Measurements from ENCODE around the gene SLC6A1. TPM values are rescaled to one million over a fixed set of nuclear protein-coding genes. Genes with fewer than 3 reads are reported as not detected.

SLC6A1 gene
- total RNA-seq, 1 experiment from 2014 or later, result not detected

DNA sequence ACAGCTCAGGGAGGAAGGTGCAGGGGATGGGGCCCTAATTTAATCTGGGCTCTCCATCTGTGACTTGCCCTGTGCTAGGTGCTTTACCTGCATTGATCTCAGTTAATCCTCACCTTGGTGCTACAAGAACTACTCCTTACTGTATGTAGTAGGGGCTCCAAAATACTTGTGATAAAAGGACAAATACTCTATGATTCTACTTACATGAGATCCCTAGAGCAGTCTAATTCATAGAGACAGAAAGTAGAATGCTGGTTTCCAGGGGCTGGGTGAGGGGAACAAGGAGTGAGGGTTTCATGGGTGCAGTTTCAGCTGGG lies 67.2 kb downstream of the SLC6A1 start:
- Histone ChIP-seq H2BK15ac (ENCODE audit: low read depth, low read length) (no peak overlapping the region), H3K23ac (ENCODE audit: insufficient read length, low read depth, low read length) (no peak overlapping the region), H2BK12ac (ENCODE audit: insufficient read length, low read depth, low read length) (no peak overlapping the region), H4K8ac (replicated peaks; ENCODE audit: insufficient read length, low read depth, low read length) (no peak overlapping the region), H2AK5ac (ENCODE audit: insufficient read length, low read length) (no peak overlapping the region), H3K4me1 (ENCODE audit: insufficient read depth, low read length) (no peaks in the 10 kb centered on the region), H3K23me2 (ENCODE audit: insufficient read length, low read depth, low read length, poor library complexity, severe bottlenecking) (no peaks in the 10 kb centered on the region), H3K9me3 (ENCODE audit: control insufficient read depth, low read depth, low read length) (peaks cover 4% of the 10 kb centered on the region), H3K14ac (ENCODE audit: insufficient read depth, low read length) (no peak overlapping the region), H3K79me2 (ENCODE audit: insufficient read depth, low read length) (no peaks in the 10 kb centered on the region), H3K27ac (ENCODE audit: insufficient read length, low read depth, low read length) (no peak overlapping the region), H3K56ac (ENCODE audit: insufficient read length, low read depth, low read length) (no peak overlapping the region), H2BK120ac (ENCODE audit: low read depth, low read length, poor library complexity, severe bottlenecking) (no peak overlapping the region), H2AFZ (ENCODE audit: low read length) (no peak overlapping the region), H3K18ac (ENCODE audit: insufficient read length, low read depth, low read length) (no peak overlapping the region), H4K20me1 (ENCODE audit: control insufficient read depth, insufficient read depth, insufficient read length) (no peaks in the 10 kb centered on the region), H3T11ph (ENCODE audit: low read length) (no peak overlapping the region), H3K4ac (ENCODE audit: low read depth, low read length) (no peak overlapping the region), H4K91ac (ENCODE audit: insufficient read length, low read depth, low read length) (no peak overlapping the region), H3K9ac (ENCODE audit: extremely low read depth, insufficient read length, low read length) (no peak overlapping the region), H4K5ac (ENCODE audit: insufficient read length, low read depth, low read length) (no peak overlapping the region), H2BK5ac (ENCODE audit: insufficient read length, low read length) (no peak overlapping the region), H3K79me1 (ENCODE audit: insufficient read depth, low read depth, low read length, poor library complexity, severe bottlenecking) (no peaks in the 10 kb centered on the region), H2BK20ac (ENCODE audit: low read depth, low read length, poor library complexity, severe bottlenecking) (no peak overlapping the region), H3K27me3 (ENCODE audit: insufficient read depth, low read length) (no peaks in the 10 kb centered on the region), H3K4me2 (ENCODE audit: insufficient read depth, insufficient read length, low read length) (no peak overlapping the region)
- Mint-ChIP-seq H3K36me3 (ENCODE audit: insufficient read depth in 1 of 3, low read depth in 3 of 3) (peaks cover 0 to 4% (median 4%) of the 10 kb centered on the region in 3 experiments; a peak in 5 of 7 replicates), H3K27ac (no peak overlapping the region), H3K4me3 (no peak overlapping the region), H3K9me3 (peaks cover 14 to 21% of the 10 kb centered on the region in 2 experiments), H3K27me3 (ENCODE audit: low read depth) (peaks cover 38% of the 10 kb centered on the region), H3K4me1 (no peaks in the 10 kb centered on the region)
- TF ChIP-seq, protein P1, sequence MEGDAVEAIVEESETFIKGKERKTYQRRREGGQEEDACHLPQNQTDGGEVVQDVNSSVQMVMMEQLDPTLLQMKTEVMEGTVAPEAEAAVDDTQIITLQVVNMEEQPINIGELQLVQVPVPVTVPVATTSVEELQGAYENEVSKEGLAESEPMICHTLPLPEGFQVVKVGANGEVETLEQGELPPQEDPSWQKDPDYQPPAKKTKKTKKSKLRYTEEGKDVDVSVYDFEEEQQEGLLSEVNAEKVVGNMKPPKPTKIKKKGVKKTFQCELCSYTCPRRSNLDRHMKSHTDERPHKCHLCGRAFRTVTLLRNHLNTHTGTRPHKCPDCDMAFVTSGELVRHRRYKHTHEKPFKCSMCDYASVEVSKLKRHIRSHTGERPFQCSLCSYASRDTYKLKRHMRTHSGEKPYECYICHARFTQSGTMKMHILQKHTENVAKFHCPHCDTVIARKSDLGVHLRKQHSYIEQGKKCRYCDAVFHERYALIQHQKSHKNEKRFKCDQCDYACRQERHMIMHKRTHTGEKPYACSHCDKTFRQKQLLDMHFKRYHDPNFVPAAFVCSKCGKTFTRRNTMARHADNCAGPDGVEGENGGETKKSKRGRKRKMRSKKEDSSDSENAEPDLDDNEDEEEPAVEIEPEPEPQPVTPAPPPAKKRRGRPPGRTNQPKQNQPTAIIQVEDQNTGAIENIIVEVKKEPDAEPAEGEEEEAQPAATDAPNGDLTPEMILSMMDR (conservative IDR thresholded peaks at IDR 0.05), result no peak
- no peak for DNase-seq
